GM19099 (cell line): ENCODE measurements around the gene MAP1LC3A.

ENCODE experiments used
- POLR2A ChIP-seq: IDR thresholded peaks from 3 replicates; pipeline ENCODE4 v1.6.1; 2011; ENCODE audit warnings: low read depth; ENCODE audit not compliant: insufficient read length; ENCODE audit errors: extremely low read depth

MAP1LC3A gene

DNA sequence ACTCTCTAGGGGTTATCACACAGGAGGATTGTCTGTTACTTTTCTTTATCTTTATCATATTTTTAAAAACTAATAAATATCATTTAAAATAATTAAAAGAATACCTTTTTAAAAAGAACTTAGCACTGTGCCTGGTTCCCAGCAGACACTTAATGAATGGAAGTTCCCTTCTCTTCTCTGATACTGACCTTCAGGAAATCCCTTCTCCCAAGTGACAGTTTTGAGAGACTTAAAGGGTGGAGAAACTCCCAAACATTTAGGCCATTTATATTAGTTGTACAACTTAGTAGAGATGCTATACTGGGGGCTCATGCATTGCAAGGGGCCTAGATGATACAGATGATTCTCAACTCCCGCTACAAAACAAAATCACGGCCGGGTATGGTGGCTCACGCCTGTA lies 18.5 kb downstream of the MAP1LC3A start:
- TF ChIP-seq POLR2A, result no peak

DNA sequence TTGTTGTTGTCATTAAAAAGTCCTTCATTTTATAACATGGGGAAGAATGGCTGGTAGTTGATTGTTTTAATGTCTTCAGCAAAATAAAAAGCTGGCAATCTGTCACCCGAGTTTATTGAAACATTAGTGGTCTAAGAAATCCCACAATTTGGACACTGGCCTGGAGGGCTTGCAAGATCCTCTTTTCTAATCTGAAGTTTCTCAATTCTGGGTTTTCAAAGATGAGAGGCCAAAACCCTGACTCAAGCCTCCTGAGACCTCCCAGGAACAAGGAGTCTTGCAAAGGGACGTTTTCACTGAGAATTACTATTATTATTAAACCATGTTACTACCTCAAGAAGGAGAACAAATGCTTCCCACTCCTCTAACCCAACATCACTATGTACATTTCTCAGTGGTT lies 19.5 kb downstream of the MAP1LC3A start:
- TF ChIP-seq POLR2A, result no peak

- TF ChIP-seq POLR2A, result no peak
Observed at GRCh38 chr20:34578521-34578920, 20.0 kb downstream of the MAP1LC3A start.

GRCh38 chr20:34579191-34579978 lies 20.9 kb downstream of the MAP1LC3A start:
- no peak for TF ChIP-seq POLR2A

- no peak for TF ChIP-seq POLR2A
Observed at GRCh38 chr20:34579979-34580940, 21.7 kb downstream of the MAP1LC3A start.

DNA sequence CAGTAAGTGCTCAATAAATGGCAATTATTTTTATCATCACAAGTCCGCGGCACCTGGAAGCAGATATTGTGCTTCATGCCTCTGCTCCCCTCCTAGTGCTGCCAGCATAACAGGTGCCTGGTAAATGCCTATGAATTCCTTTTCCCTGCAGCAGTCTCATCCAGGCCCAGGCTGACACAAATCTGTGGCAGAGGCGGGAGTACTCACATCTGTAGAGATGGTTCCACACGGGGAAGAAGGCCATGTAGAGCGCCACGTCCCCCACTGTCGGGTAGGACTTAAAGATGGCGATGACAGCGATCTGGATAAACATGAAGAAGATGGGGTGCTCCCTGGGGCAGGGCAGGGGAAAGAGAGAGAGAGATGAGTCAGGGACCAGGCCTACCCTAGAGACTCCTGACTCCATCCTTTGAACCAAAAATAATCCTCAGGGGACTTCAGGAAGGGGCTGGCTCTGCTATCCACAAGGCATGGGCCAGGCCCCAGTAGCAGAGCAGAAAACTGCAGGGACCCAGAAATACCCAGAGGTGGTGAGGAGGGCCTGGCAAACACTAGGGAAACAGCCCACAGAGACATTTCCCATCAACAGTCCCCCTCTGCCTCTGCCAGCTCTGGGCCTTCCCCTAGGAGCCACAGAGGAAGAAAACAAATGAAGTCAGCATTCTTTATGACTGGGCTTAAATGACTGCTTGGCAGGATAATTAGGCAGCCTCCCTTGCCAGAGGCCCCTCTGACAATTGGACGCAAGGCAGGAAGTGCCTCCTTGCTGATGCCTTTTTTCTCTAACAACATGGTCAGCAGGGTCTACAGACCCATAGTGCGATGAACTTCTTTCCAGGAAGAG lies 23.0 kb downstream of the MAP1LC3A start:
- no peak for TF ChIP-seq POLR2A

DNA sequence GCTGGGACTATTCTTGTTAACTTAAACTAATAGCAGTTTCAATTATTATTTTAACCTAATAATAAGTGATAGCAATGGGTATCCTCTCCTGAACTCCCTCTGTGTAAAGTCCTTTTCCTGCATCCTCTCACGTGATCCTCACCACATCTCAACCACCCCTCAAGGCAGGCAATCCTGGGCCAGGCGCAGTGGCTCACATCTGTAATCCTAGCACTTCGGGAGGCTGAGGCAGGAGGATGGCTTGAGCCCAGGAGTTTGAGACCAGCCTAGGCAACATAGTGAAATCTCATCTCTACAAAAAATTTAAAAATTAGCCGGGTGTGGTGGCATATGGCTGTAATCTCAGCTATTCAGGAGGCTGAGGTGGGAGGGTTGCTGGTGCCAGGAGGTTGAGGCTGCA lies 23.7 kb downstream of the MAP1LC3A start:
- TF ChIP-seq POLR2A, result no peak

DNA sequence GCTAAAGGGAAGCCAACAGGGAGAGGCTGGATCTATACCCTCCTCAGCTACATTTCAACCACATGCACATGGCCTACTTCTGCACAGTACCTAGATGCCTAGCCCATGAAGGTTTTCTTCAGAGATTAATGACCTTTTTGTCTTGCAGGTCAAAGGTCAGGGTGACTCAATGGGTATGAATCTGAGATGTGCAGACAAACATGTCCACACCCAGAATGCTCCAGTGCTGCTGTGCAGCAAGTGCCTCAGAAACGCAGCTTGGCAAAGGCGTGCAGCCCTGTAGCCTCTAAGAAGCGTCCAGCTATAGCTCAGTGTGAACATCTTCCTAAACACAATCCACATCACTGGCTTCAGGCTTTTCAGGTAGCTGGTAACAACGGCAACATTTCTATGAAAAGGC lies 24.4 kb downstream of the MAP1LC3A start:
- no peak for TF ChIP-seq POLR2A

DNA sequence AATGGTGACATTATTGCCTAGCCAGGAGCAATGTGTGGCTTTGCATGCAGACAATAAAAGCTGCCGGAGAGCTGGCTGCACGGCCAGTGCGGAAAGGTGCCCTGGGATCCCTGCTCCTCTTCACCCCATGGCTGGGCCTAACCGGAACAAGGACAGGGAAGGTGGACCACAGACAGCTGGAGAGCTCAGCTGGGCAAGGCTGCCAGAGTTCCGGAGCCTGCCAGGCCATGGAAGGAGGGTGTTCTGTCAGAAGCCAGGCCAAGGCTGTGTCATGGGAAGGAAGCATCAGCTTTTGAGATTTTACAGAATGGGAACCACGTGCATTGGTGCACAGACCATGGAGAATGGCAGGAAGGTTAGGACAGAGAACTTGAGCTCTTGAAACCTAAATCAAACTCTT lies 25.0 kb downstream of the MAP1LC3A start:
- no peak for TF ChIP-seq POLR2A

- no peak for TF ChIP-seq POLR2A
Observed at GRCh38 chr20:34585019-34585418, 26.5 kb downstream of the MAP1LC3A start.

DNA sequence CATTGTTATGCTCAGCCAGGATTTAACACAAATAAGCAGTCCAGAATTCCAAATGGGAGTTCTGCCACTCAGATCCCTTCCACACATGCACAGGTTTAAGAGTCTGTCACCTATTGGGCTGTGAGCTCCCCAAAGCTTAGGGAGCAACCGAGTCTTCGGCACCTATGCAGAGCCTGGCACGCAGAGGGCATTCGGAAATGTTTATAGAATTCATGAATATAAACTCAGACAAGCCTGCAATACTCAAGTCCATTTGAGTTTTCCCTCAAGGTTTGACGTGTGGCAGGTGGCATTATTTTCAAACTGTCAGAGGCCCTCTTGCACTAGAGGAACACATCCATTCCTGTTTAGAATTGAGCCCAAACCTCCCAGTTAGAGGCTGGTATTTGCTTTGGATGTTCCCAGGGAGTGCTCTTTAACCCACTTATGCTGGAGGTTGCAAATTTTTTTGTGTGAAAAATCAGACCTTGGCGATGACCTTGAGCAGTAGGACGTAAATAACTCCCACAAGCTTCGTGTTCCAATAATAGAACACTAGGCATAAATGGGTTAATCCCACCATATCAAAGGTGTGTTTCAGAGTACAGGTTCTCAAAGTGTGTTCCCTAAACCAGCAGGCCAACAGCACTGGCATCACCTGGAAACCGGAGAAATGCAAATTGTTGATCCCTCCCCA lies 28.1 kb downstream of the MAP1LC3A start:
- TF ChIP-seq POLR2A, result no peak

DNA sequence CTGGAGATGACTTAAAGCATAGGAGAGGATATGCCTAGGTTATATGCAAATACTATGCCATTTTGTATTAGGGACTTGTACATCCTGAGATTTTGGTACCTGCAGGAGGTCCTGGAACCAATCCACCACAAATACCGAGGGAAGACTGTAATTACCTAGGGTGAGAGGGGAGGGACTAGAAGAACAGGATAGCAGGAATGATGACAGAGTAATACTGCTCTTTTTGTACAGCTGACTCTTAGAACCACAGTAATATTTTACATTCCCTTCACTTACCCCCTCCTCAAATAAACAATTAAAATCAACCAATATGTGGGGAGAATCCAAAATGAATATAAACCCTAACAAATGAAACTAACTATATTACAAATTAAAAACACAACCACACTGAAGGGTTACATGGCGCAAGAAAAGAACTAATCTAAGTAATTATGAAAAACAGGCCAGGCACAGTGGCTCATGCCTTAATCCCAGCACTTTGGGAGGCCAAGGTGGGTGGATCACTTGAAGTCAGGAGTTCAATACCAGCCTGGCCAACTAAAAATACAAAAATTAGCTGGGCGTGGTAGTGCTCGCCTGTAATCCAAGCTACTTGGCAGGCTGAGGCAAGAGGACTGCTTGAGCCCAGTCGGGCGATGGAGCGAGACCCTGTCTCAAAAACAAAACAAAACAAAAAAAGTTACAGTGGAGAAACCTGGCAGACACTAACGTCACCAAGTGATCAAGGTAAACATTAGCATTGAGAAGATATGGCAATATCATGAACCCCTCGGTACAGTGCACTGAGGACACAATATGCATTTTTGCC lies 37.1 kb downstream of the MAP1LC3A start:
- TF ChIP-seq POLR2A, result no peak

- TF ChIP-seq POLR2A, result no peak
Observed at GRCh38 chr20:34600892-34601653, 42.6 kb downstream of the MAP1LC3A start.
